ENCODE results near the gene DBNDD2. TPM values are rescaled to one million over a fixed set of nuclear protein-coding genes. Genes with fewer than 3 reads are reported as not detected.
A peak's percentile ranks its signal among the peaks of the same experiment; 100 is the strongest.

DBNDD2 gene
- total and polyA plus RNA-seq, 2 experiments from 2014 or later = 62.9 to 89.3 TPM

GRCh38 chr20:45407067-45407745 lies 883 bp upstream of the DBNDD2 start:
- H3K27ac ChIP-seq = peak overlapping the region; percentile 88
- no peaks in the 10 kb centered on the region for H3K9me3 ChIP-seq (ENCODE audit: low read depth)
- TF ChIP-seq CTCF (IDR thresholded peaks at IDR 0.05; ENCODE audit: low read depth, low read length) = no peak
- H3K4me1 ChIP-seq (ENCODE audit: low read depth) = peaks cover 9% of the 10 kb centered on the region
- H3K36me3 ChIP-seq = peaks cover 20% of the 10 kb centered on the region
- peak overlapping the region; percentile 64 for H3K4me3 ChIP-seq
- DNase-seq (ENCODE audit: low read depth in 1 of 2, low spot score in 1 of 2) = peak in 1 of 2 donors; percentile 82
- peaks cover 20% of the 10 kb centered on the region for H3K27me3 ChIP-seq

- DNase-seq (ENCODE audit: low read depth in 1 of 2, low spot score in 1 of 2) = no peak
- H3K4me3 ChIP-seq = no peak overlapping the region
- no peak for TF ChIP-seq CTCF (IDR thresholded peaks at IDR 0.05; ENCODE audit: low read depth, low read length)
- H3K9me3 ChIP-seq (ENCODE audit: low read depth) = no peaks in the 10 kb centered on the region
- H3K27me3 ChIP-seq = peaks cover 20% of the 10 kb centered on the region
- no peak overlapping the region for H3K27ac ChIP-seq
- H3K36me3 ChIP-seq = peaks cover 20% of the 10 kb centered on the region
- peaks cover 9% of the 10 kb centered on the region for H3K4me1 ChIP-seq (ENCODE audit: low read depth)
These were observed 641 bp downstream of the DBNDD2 start for GRCh38 chr20:45408646-45409213.

GRCh38 chr20:45409521-45410272 lies 1.6 kb downstream of the DBNDD2 start:
- peaks cover 9% of the 10 kb centered on the region for H3K4me1 ChIP-seq (ENCODE audit: low read depth)
- no peak for TF ChIP-seq CTCF (IDR thresholded peaks at IDR 0.05; ENCODE audit: low read depth, low read length)
- H3K27ac ChIP-seq = no peak overlapping the region

GRCh38 chr20:45410887-45411286 lies 2.8 kb downstream of the DBNDD2 start:
- Histone ChIP-seq H3K4me3 (no peak overlapping the region), H3K9me3 (ENCODE audit: low read depth) (no peaks in the 10 kb centered on the region), H3K27me3 (peaks cover 3% of the 10 kb centered on the region), H3K27ac (no peak overlapping the region), H3K36me3 (peaks cover 20% of the 10 kb centered on the region), H3K4me1 (ENCODE audit: low read depth) (peaks cover 12% of the 10 kb centered on the region)
- TF ChIP-seq CTCF (IDR thresholded peaks at IDR 0.05; ENCODE audit: low read depth, low read length) = no peak
- DNase-seq (ENCODE audit: low read depth in 1 of 2, low spot score in 1 of 2) = no peak

More at GRCh38 chr20:45409521-45410272, 1.6 kb downstream of the DBNDD2 start:
- no peak overlapping the region for H3K4me3 ChIP-seq
- peaks cover 20% of the 10 kb centered on the region for H3K36me3 ChIP-seq
- no peaks in the 10 kb centered on the region for H3K9me3 ChIP-seq (ENCODE audit: low read depth)
- H3K27me3 ChIP-seq = peaks cover 11% of the 10 kb centered on the region
- DNase-seq (ENCODE audit: low read depth in 1 of 2, low spot score in 1 of 2) = no peak

GRCh38 chr20:45412653-45413052 lies 4.6 kb downstream of the DBNDD2 start:
- peaks cover 20% of the 10 kb centered on the region for H3K36me3 ChIP-seq
- no peak for TF ChIP-seq CTCF (IDR thresholded peaks at IDR 0.05; ENCODE audit: low read depth, low read length)
- H3K4me3 ChIP-seq = no peak overlapping the region
- no peak overlapping the region for H3K27ac ChIP-seq
- peaks cover 15% of the 10 kb centered on the region for H3K4me1 ChIP-seq (ENCODE audit: low read depth)
- no peak for DNase-seq (ENCODE audit: low read depth in 1 of 2, low spot score in 1 of 2)
- no peaks in the 10 kb centered on the region for H3K9me3 ChIP-seq (ENCODE audit: low read depth)
- H3K27me3 ChIP-seq = no peaks in the 10 kb centered on the region
